Astrocyte of the spinal cord (primary cell): ENCODE measurements around the gene SLC12A8.

Experiments
- DNase-seq: peaks from one replicate; pipeline ENCODE4 v3.0.0; 2011; ENCODE audit warnings: low read depth, low spot score
- H3K4me3 ChIP-seq: 2 replicates; pipeline ENCODE4 v1.5.1; 2011; ENCODE audit warnings: low read depth, mild to moderate bottlenecking, low read length, moderate library complexity
- CTCF ChIP-seq: IDR thresholded peaks from 2 replicates; pipeline ENCODE4 v1.5.1; 2012; ENCODE audit warnings: low read depth, mild to moderate bottlenecking, low read length, inconsistent platforms
- in situ Hi-C: cut with HindIII; loops from 2 replicates; pipeline ENCODE4 v1.10.0; 2017; ENCODE audit warnings: low sequenced_read_pairs

The SLC12A8 gene

GRCh38 chr3:125250973-125251372, 38.4 kb upstream of the SLC12A8 start:
- no peak overlapping the region for H3K4me3 ChIP-seq
- DNase-seq, result no peak
- in situ Hi-C loops, result no loop called here
- TF ChIP-seq CTCF, result no peak

GRCh38 chr3:125246237-125246636, 33.7 kb upstream of the SLC12A8 start:
- H3K4me3 ChIP-seq, result no peak overlapping the region
- in situ Hi-C loops, result no loop called here
- no peak for TF ChIP-seq CTCF
- no peak for DNase-seq

GRCh38 chr3:125245521-125245920, 33.0 kb upstream of the SLC12A8 start:
- in situ Hi-C loops, result no loop called here

GRCh38 chr3:125240496-125240895, 27.9 kb upstream of the SLC12A8 start:
- in situ Hi-C loops, result no loop called here
- H3K4me3 ChIP-seq, result no peak overlapping the region
- no peak for TF ChIP-seq CTCF
- no peak for DNase-seq

More at GRCh38 chr3:125245521-125245920, 33.0 kb upstream of the SLC12A8 start:
- no peak overlapping the region for H3K4me3 ChIP-seq
- TF ChIP-seq CTCF, result no peak
- no peak for DNase-seq

- DNase-seq, result no peak
- no peak for TF ChIP-seq CTCF
- in situ Hi-C loops, result no loop called here
- no peak overlapping the region for H3K4me3 ChIP-seq
These were observed 26.7 kb upstream of the SLC12A8 start for GRCh38 chr3:125239266-125239665.

- H3K4me3 ChIP-seq, result no peak overlapping the region
- TF ChIP-seq CTCF, result no peak
- DNase-seq, result no peak
- in situ Hi-C loops, result no loop called here
These were observed 26.2 kb upstream of the SLC12A8 start for GRCh38 chr3:125238759-125239158.

- no peak overlapping the region for H3K4me3 ChIP-seq
- no peak for TF ChIP-seq CTCF
- in situ Hi-C loops, result no loop called here
- DNase-seq, result no peak
These were observed 23.9 kb upstream of the SLC12A8 start for GRCh38 chr3:125236331-125236903.
